Endothelial cell of umbilical vein (primary cell): ENCODE data around the gene CCDC106. TPM values are rescaled to one million over a fixed set of nuclear protein-coding genes. Genes with fewer than 3 reads are reported as not detected.

Experiments
- BruUV-seq: library from RNA; stranded (reverse); fragments of 400-500 nt; replicated peaks from 2 replicates; lab custom pipeline; 2021; lab: Mats Ljungman, UMichigan
- CTCF ChIA-PET: fragments of 300-600, 350-600 bp; sonication (Branson Sonifier 250); formaldehyde crosslinking; loops from one replicate; lab custom pipeline; 2021; ENCODE audit warnings: antibody characterized with exemption, inconsistent platforms; lab: Charles Lee
- POLR2A ChIA-PET: fragments of 300-600, 350-600 bp; sonication (Branson Sonifier 250); formaldehyde crosslinking; loops from one replicate; lab custom pipeline; 2021; ENCODE audit warnings: antibody characterized with exemption, inconsistent platforms; lab: Charles Lee
- DNase-seq: peaks from one replicate; pipeline ENCODE4 v3.0.0-alpha.2; 2011; ENCODE audit warnings: low read depth, low spot score
- FAIRE-seq: peaks from 2 replicates; lab custom pipeline; 2011; peaks lifted over from hg19 to GRCh38; lab: Jason Lieb, UNC
- H2AFZ ChIP-seq: 2 replicates; pipeline ENCODE4 v1.6.0; 2012; ENCODE audit warnings: low read depth, low read length, control low read depth, inconsistent platforms
- H3K27ac ChIP-seq: 2 replicates; pipeline ENCODE4 v1.5.1; 2011; ENCODE audit warnings: low read depth, mild to moderate bottlenecking, control low read depth, low read length, moderate library complexity; ENCODE audit not compliant: insufficient read depth
- H3K27me3 ChIP-seq, 2 experiments: 2 replicates each; pipeline versions ENCODE4 v1.6.0 to v1.6.1; 2011; ENCODE audit warnings: low read length in 2 of 2, mixed read lengths in 1 of 2; ENCODE audit not compliant: control insufficient read depth in 2 of 2, insufficient read depth in 2 of 2
- H3K36me3 ChIP-seq, 2 experiments: 2 replicates in 1 of 2; 3 replicates in 1 of 2; pipeline ENCODE4 v1.5.1; 2011; ENCODE audit warnings: low read length in 2 of 2, mild to moderate bottlenecking in 1 of 2, moderate library complexity in 1 of 2; ENCODE audit not compliant: control insufficient read depth in 2 of 2, insufficient read depth in 2 of 2; ENCODE audit errors: extremely low read depth in 1 of 2
- H3K4me1 ChIP-seq: 3 replicates; pipeline ENCODE4 v1.5.1; 2011; ENCODE audit warnings: mild to moderate bottlenecking, low read length; ENCODE audit not compliant: control insufficient read depth, insufficient read depth; ENCODE audit errors: extremely low read depth
- H3K4me2 ChIP-seq: 2 replicates; pipeline ENCODE4 v1.6.1; 2011; ENCODE audit warnings: low read length, control low read depth, mixed read lengths; ENCODE audit not compliant: insufficient read depth
- H3K4me3 ChIP-seq, 3 experiments: fragments of 200-600 bp in 1 of 3; sonication (generic), shearing (Covaris generic) in 1 of 3; replicated peaks in 1 of 3; 2 replicates each; pipeline ENCODE4 v1.5.1; 2011 to 2016; ENCODE audit warnings: control low read depth in 3 of 3, low read length in 3 of 3, mild to moderate bottlenecking in 2 of 3, inconsistent platforms in 1 of 3, low read depth in 1 of 3, moderate library complexity in 1 of 3; ENCODE audit not compliant: insufficient read depth in 1 of 3
- H3K79me2 ChIP-seq: 2 replicates; pipeline ENCODE4 v1.6.0; 2012; ENCODE audit warnings: low read length, inconsistent platforms; ENCODE audit not compliant: control insufficient read depth, insufficient read depth
- H3K9ac ChIP-seq: replicated peaks from 2 replicates; pipeline ENCODE3; 2011; ENCODE audit warnings: low read length, control low read depth; ENCODE audit not compliant: insufficient read depth; ENCODE audit errors: extremely low read depth
- H3K9me1 ChIP-seq: replicated peaks from 3 replicates; pipeline ENCODE4 v1.6.0; 2011; ENCODE audit warnings: mild to moderate bottlenecking, low read length; ENCODE audit not compliant: control insufficient read depth, insufficient read depth; ENCODE audit errors: extremely low read depth
- H3K9me3 ChIP-seq: replicated peaks from 2 replicates; pipeline ENCODE4 v1.5.1; 2012; ENCODE audit warnings: low read length, inconsistent platforms; ENCODE audit not compliant: control insufficient read depth, insufficient read depth
- H4K20me1 ChIP-seq: replicated peaks from 2 replicates; pipeline ENCODE3; 2011; ENCODE audit warnings: mild to moderate bottlenecking, low read length; ENCODE audit not compliant: control insufficient read depth, insufficient read depth; ENCODE audit errors: extremely low read depth
- CTCF ChIP-seq, 2 donors: IDR thresholded peaks; 1 replicate in 1 of 2; 2 replicates in 1 of 2; pipeline ENCODE4 v1.5.1; 2011; ENCODE audit warnings: low read length in 2 of 2, mild to moderate bottlenecking in 2 of 2, moderate library complexity in 2 of 2, control low read depth in 1 of 2, inconsistent platforms in 1 of 2, low read depth in 1 of 2; ENCODE audit not compliant: insufficient read depth in 1 of 2; ENCODE audit errors: extremely low read depth in 1 of 2
- EZH2 ChIP-seq: IDR thresholded peaks from 2 replicates; pipeline ENCODE4 v1.6.1; 2012; ENCODE audit warnings: borderline replicate concordance, low read depth, mild to moderate bottlenecking, moderate library complexity, low read length, inconsistent platforms; ENCODE audit not compliant: severe bottlenecking
- FOS ChIP-seq: IDR thresholded peaks from 2 replicates; pipeline ENCODE4 v1.6.1; 2011; ENCODE audit warnings: mild to moderate bottlenecking, low read length, moderate library complexity, borderline replicate concordance; ENCODE audit not compliant: insufficient read depth
- GATA2 ChIP-seq: IDR thresholded peaks from 2 replicates; pipeline ENCODE4 v1.7.0; 2011; ENCODE audit warnings: low read depth, mild to moderate bottlenecking, moderate library complexity, mixed read lengths, low read length; ENCODE audit not compliant: insufficient read length, insufficient read depth
- JUN ChIP-seq: IDR thresholded peaks from 2 replicates; pipeline ENCODE4 v1.6.1; 2011; ENCODE audit warnings: borderline replicate concordance, low read depth; ENCODE audit not compliant: insufficient read length, insufficient read depth
- MYC ChIP-seq: IDR thresholded peaks from one replicate; pipeline ENCODE4 v1.6.1; 2011; ENCODE audit warnings: mild to moderate bottlenecking, low read depth, low read length
- POLR2A ChIP-seq: IDR thresholded peaks from 2 replicates; pipeline ENCODE4 v1.6.1; 2012; ENCODE audit warnings: low read depth, mild to moderate bottlenecking, control low read depth, low read length
- POLR2AphosphoS5 ChIP-seq: IDR thresholded peaks from 2 replicates; pipeline ENCODE4 v1.6.1; 2012; ENCODE audit warnings: low read depth, mild to moderate bottlenecking, control low read depth, low read length, moderate library complexity; ENCODE audit not compliant: insufficient read depth
- dilution Hi-C: fragments of 300-500 bp; cut with MboI; formaldehyde crosslinking; loops from one replicate; pipeline ENCODE4 v1.15.0; 2019; ENCODE audit warnings: low sequenced_read_pairs; ENCODE audit not compliant: extremely low pct_ligation_motif_present
- intact Hi-C: fragments of 100-400 bp; cut with micrococcal nuclease; formaldehyde crosslinking; loops from one replicate; pipeline ENCODE4 v1.10.0; 2022
- polyA plus RNA-seq, 4 experiments: library from polyadenylated mRNA; depleted of rRNA in 3 of 4; stranded (reverse) in 3 of 4; unstranded in 1 of 4; fragments of >200 nt; gene quantifications; 2 replicates each; pipeline versions ENCODE4 v1.2.1 to v1.2.3, GENCODE V29; 2011 to 2012; ENCODE audit warnings: missing spikeins in 1 of 4
- total RNA-seq: library from RNA; stranded (reverse); gene quantifications from 2 replicates; pipeline ENCODE4 v1.2.3, GENCODE V29; 2021
- TF ChIP-seq, protein P1 (sequence below): IDR thresholded peaks from 2 replicates; pipeline ENCODE4 v1.6.1; 2011; ENCODE audit not compliant: insufficient read depth, insufficient read length

CCDC106 gene
- total and polyA plus RNA-seq, 2 donors (not counting 3 experiments of a cell fraction or from before 2014, with no cell fraction given), result 11.8 to 12.0 TPM

GRCh38 chr19:55619286-55619685 lies 28.7 kb upstream of the CCDC106 start:
- Histone ChIP-seq H3K9me3 (no peaks in the 10 kb centered on the region), H3K79me2 (no peaks in the 10 kb centered on the region), H3K9ac (no peak overlapping the region), H3K9me1 (no peaks in the 10 kb centered on the region), H3K27ac (no peak overlapping the region), H3K36me3 (peaks cover 2 to 21% of the 10 kb centered on the region in 2 experiments), H3K27me3 (no peaks in the 10 kb centered on the region), H3K4me1 (peaks cover 2% of the 10 kb centered on the region), H2AFZ (no peak overlapping the region), H4K20me1 (no peaks in the 10 kb centered on the region), H3K4me2 (no peak overlapping the region), H3K4me3 (no peak overlapping the region)
- dilution Hi-C loops, result no loop called here
- intact Hi-C loops, result no loop called here
- BruUV-seq, result no TSS peak
- no peak for FAIRE-seq
- ChIA-PET CTCF (interaction anchor here (1.0 kb wide), 1 partner anchor 13 kb away, joined by 5 read pairs; the partner anchor contains the start of gene ZNF865), POLR2A (no interaction called here)
- TF ChIP-seq POLR2AphosphoS5, result no peak
- no peak for TF ChIP-seq CTCF (IDR thresholded peaks at IDR 0.05; ENCODE audit: extremely low read depth in 1 of 2, insufficient read depth in 1 of 2, low read depth in 1 of 2, low read length in 2 of 2)
- no peak for TF ChIP-seq MYC
- TF ChIP-seq JUN, result no peak
- TF ChIP-seq FOS, result no peak
- no peak for TF ChIP-seq EZH2
- no peak for TF ChIP-seq GATA2
- TF ChIP-seq POLR2A, result no peak
- TF ChIP-seq, protein P1, sequence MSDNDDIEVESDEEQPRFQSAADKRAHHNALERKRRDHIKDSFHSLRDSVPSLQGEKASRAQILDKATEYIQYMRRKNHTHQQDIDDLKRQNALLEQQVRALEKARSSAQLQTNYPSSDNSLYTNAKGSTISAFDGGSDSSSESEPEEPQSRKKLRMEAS, result no peak
- DNase-seq, result no peak
